HG02885 (cell line): ENCODE results near the gene AFF3.

Experiments used
- ATAC-seq: cut with Tn5 transposase; IDR thresholded peaks from one replicate; pipeline ENCODE4 v1.9.1; 2021; ENCODE audit warnings: mild to moderate bottlenecking; ENCODE audit not compliant: unreplicated experiment, poor library complexity

The AFF3 gene

GRCh38 chr2:100050685-100051084 lies 91.7 kb downstream of the AFF3 start:
- ATAC-seq = no peak

GRCh38 chr2:100046961-100047947 lies 95.1 kb downstream of the AFF3 start:
- no peak for ATAC-seq

GRCh38 chr2:100045000-100045399 lies 97.4 kb downstream of the AFF3 start:
- ATAC-seq = no peak

- no peak for ATAC-seq
Observed at GRCh38 chr2:100043891-100044255, 98.5 kb downstream of the AFF3 start.

- no peak for ATAC-seq
Observed at GRCh38 chr2:100043081-100043890, 99.1 kb downstream of the AFF3 start.

- no peak for ATAC-seq
Observed at GRCh38 chr2:100042562-100042961, 99.8 kb downstream of the AFF3 start.

GRCh38 chr2:100041946-100042345 lies 100.4 kb downstream of the AFF3 start:
- no peak for ATAC-seq

GRCh38 chr2:100041385-100041784 lies 101.0 kb downstream of the AFF3 start:
- ATAC-seq = no peak

- no peak for ATAC-seq
Observed at GRCh38 chr2:100040906-100041305, 101.5 kb downstream of the AFF3 start.

- ATAC-seq = no peak
Observed at GRCh38 chr2:100039291-100039980, 103.0 kb downstream of the AFF3 start.

GRCh38 chr2:100038011-100038410 lies 104.4 kb downstream of the AFF3 start:
- no peak for ATAC-seq

GRCh38 chr2:100036793-100037192 lies 105.6 kb downstream of the AFF3 start:
- no peak for ATAC-seq

GRCh38 chr2:100036026-100036425 lies 106.4 kb downstream of the AFF3 start:
- ATAC-seq = no peak

- ATAC-seq = no peak
Observed at GRCh38 chr2:100034431-100034830, 108.0 kb downstream of the AFF3 start.

GRCh38 chr2:100033976-100034375 lies 108.4 kb downstream of the AFF3 start:
- no peak for ATAC-seq

GRCh38 chr2:100031604-100032003 lies 110.8 kb downstream of the AFF3 start:
- no peak for ATAC-seq

GRCh38 chr2:100029460-100029859 lies 112.9 kb downstream of the AFF3 start:
- ATAC-seq = no peak

GRCh38 chr2:100021791-100022340 lies 120.5 kb downstream of the AFF3 start:
- no peak for ATAC-seq

- ATAC-seq = no peak
Observed at GRCh38 chr2:100019499-100019898, 122.9 kb downstream of the AFF3 start.
